ENCODE measurements around the gene KIAA1549.

KIAA1549 gene

GRCh38 chr7:138849701-138850100, 131.5 kb downstream of the KIAA1549 start:
- no peak overlapping the region for H3K4me2 ChIP-seq (ENCODE audit: low read depth, low read length, poor library complexity, severe bottlenecking)
- TF ChIP-seq EZH2phosphoT487 (conservative IDR thresholded peaks at IDR 0.05; ENCODE audit: low read length): no peak
- no peak for TF ChIP-seq CTCF (IDR thresholded peaks at IDR 0.05; ENCODE audit: insufficient read depth, low read length, poor library complexity, severe bottlenecking)
- H3K27ac ChIP-seq (ENCODE audit: low read depth, low read length): no peak overlapping the region
- no peak overlapping the region for H3K4me3 ChIP-seq (ENCODE audit: insufficient read depth, low read length, poor library complexity, severe bottlenecking)
- H3K9me2 ChIP-seq (replicated peaks; ENCODE audit: insufficient read depth, low read length): no peaks in the 10 kb centered on the region
- H4K20me1 ChIP-seq (ENCODE audit: low read depth, low read length): no peaks in the 10 kb centered on the region
- H3F3A ChIP-seq (ENCODE audit: insufficient read depth): no peaks in the 10 kb centered on the region
- no peaks in the 10 kb centered on the region for H3K36me3 ChIP-seq (ENCODE audit: low read length)
- no peaks in the 10 kb centered on the region for H3K27me3 ChIP-seq (ENCODE audit: low read length)
- no peak overlapping the region for H3K9ac ChIP-seq (ENCODE audit: low read length)
- H2AFZ ChIP-seq (ENCODE audit: low read depth, low read length, severe bottlenecking): no peak overlapping the region
- H3K9me3 ChIP-seq (ENCODE audit: insufficient read depth, low read length): no peaks in the 10 kb centered on the region
- H3K79me2 ChIP-seq (ENCODE audit: insufficient read depth, low read length): no peaks in the 10 kb centered on the region

DNA sequence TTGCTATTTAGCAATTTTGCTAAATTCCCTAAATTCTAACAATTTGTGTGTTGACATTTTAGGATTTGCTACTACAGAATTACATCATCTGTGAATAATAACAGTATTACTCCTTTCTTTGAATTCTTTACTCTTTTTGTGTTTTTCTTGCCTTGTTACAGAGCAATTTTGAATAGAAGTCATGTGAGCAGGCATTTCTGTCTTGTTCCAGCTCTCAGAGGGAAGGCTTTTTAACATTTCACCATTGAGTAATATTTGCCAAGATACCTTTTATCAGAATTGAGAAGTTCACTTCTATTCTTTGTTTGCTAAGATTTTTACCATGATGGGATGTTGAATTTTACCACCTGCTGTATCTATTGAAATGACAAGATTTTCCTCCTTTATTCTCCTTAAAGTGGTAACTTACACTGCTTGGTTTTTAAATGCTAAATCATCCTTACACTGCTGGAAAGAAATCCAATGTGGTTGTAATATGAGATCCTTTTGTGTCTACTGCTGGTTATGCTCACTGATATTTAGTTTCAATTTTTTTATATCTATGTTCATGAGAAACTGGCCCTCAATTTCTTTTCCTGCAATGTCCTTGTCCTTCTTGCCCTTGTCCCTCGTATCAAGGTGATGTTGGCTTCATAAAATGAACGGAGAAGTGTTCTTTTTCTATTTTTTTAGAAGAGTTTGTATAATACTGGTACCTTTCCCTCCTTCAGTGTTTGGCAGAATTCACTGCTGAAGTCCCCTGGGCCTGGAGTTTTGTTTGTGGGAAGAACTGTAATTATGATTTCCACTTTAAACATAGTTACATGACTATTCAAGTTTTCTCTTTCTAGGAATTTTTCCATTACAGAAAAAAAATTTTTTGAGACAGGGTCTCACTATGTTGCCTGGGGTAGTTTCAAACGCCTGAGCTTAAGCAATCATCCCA, 132.9 kb downstream of the KIAA1549 start:
- no peaks in the 10 kb centered on the region for H3K9me3 ChIP-seq (ENCODE audit: insufficient read depth, low read length)
- H3K4me2 ChIP-seq (ENCODE audit: low read depth, low read length, poor library complexity, severe bottlenecking): no peak overlapping the region
- TF ChIP-seq CTCF (IDR thresholded peaks at IDR 0.05; ENCODE audit: insufficient read depth, low read length, poor library complexity, severe bottlenecking) (no peak), EZH2phosphoT487 (conservative IDR thresholded peaks at IDR 0.05; ENCODE audit: low read length) (no peak)
- H3K79me2 ChIP-seq (ENCODE audit: insufficient read depth, low read length): no peaks in the 10 kb centered on the region
- H3K9me2 ChIP-seq (replicated peaks; ENCODE audit: insufficient read depth, low read length): no peaks in the 10 kb centered on the region
- no peaks in the 10 kb centered on the region for H3K36me3 ChIP-seq (ENCODE audit: low read length)
- no peaks in the 10 kb centered on the region for H4K20me1 ChIP-seq (ENCODE audit: low read depth, low read length)
- H3K27me3 ChIP-seq (ENCODE audit: low read length): no peaks in the 10 kb centered on the region
- no peak overlapping the region for H2AFZ ChIP-seq (ENCODE audit: low read depth, low read length, severe bottlenecking)
- no peaks in the 10 kb centered on the region for H3F3A ChIP-seq (ENCODE audit: insufficient read depth)
- no peak overlapping the region for H3K27ac ChIP-seq (ENCODE audit: low read depth, low read length)
- H3K9ac ChIP-seq (ENCODE audit: low read length): no peak overlapping the region
- H3K4me3 ChIP-seq (ENCODE audit: insufficient read depth, low read length, poor library complexity, severe bottlenecking): no peak overlapping the region

DNA sequence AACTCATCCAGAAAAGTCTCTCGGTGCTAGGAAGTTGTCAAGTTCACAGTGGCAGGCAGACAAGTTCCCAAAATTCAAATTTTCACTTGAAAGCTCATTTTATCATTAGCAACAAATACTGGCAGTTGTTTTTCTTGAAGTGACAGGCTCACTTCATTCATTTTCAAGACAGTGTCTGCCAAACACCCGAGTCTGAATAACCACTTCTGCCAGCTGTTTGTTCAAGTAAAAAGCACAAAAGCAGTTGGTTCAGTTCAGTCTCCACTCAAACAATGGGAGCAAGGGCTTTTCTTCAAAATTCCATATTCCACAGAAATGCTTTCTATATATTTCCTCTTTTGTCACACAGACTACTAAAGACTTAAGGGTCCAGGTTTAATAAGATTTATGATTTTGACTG, 135.5 kb downstream of the KIAA1549 start:
- Histone ChIP-seq H3K36me3 (ENCODE audit: low read length) (no peaks in the 10 kb centered on the region), H3K4me3 (ENCODE audit: insufficient read depth, low read length, poor library complexity, severe bottlenecking) (no peak overlapping the region), H3K9ac (ENCODE audit: low read length) (no peak overlapping the region), H3K79me2 (ENCODE audit: insufficient read depth, low read length) (no peaks in the 10 kb centered on the region), H3K9me2 (replicated peaks; ENCODE audit: insufficient read depth, low read length) (no peaks in the 10 kb centered on the region), H3K9me3 (ENCODE audit: insufficient read depth, low read length) (no peaks in the 10 kb centered on the region), H3K4me2 (ENCODE audit: low read depth, low read length, poor library complexity, severe bottlenecking) (no peak overlapping the region), H3K27me3 (ENCODE audit: low read length) (no peaks in the 10 kb centered on the region), H2AFZ (ENCODE audit: low read depth, low read length, severe bottlenecking) (no peak overlapping the region), H3F3A (ENCODE audit: insufficient read depth) (no peaks in the 10 kb centered on the region), H3K27ac (ENCODE audit: low read depth, low read length) (no peak overlapping the region), H4K20me1 (ENCODE audit: low read depth, low read length) (no peaks in the 10 kb centered on the region)
- TF ChIP-seq CTCF (IDR thresholded peaks at IDR 0.05; ENCODE audit: insufficient read depth, low read length, poor library complexity, severe bottlenecking): no peak
- no peak for TF ChIP-seq EZH2phosphoT487 (conservative IDR thresholded peaks at IDR 0.05; ENCODE audit: low read length)
